Adrenal gland (tissue), 5 donors: ENCODE measurements around the gene SLC43A3.
"Not testable (repeated sequence)": the region's sequence is repeated elsewhere in the genome, so short reads cannot be mapped to it uniquely, and the experiment has no call there.

Source experiments
- CTCF ChIP-seq, 6 experiments: fragments of 450-650 bp in 4 of 6; fragments of 200-600 bp in 2 of 6; sonication (generic) in 1 of 6; IDR thresholded peaks; 1 replicate in 5 of 6; 2 replicates in 1 of 6; pipeline versions ENCODE4 v1.5.1 to v1.8.0; 2016 to 2021; ENCODE audit warnings: antibody characterized with exemption in 6 of 6, mild to moderate bottlenecking in 2 of 6, moderate library complexity in 1 of 6
- POLR2A ChIP-seq, 2 donors: fragments of 450-650 bp; IDR thresholded peaks; one replicate each; pipeline ENCODE4 v1.6.1; 2017; ENCODE audit warnings: antibody characterized with exemption in 2 of 2, mild to moderate bottlenecking in 2 of 2, moderate library complexity in 1 of 2
- donor health status: DM: no; HTN: no; CAD: no.

DNA sequence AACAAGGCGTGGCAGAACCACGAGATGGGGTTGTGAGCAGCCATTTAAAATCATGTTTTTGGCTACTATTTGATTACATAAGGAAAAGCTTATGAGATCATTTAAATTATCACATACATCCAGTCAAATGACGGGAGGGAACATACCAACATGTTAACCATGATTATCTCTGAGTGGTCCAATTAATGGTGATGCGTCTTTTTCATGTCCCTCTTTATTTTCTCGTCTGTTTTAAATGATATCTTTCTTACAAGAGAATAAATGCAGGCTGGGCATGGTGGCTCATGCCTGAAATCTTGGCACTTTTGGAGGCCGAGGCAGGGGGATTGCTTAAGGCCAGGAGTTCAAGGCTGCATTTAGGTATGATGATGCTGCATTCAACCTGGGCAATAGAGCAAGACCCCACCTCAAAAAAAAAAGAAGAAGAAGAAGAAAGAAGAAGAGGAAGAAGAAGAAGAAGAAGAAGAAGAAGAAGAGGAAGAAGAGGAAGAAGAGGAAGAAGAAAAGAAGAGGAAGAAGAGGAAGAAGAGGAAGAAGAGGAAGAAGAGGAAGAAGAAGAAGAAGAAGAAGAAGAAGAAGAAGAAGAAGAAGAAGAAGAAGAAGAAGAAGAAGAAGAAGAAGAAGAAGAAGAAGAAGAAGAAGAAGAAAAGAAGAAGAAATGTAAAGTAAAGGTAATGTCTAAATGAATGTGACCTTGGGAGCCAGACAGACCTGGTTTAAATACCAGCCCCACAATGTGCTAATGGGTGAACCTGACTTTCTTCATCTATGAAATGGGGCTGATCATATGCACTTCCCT, 23.7 kb downstream of the SLC43A3 start:
- TF ChIP-seq CTCF, POLR2A (IDR thresholded peaks at IDR 0.05): not testable (repeated sequence)
